Ectodermal cell (in vitro differentiated cells): ENCODE measurements around the gene TMED10.

Experiments used
- H3K27ac ChIP-seq: 2 replicates; pipeline ENCODE4 v1.7.0; 2013; ENCODE audit warnings: mild to moderate bottlenecking, low read depth, low read length; ENCODE audit not compliant: insufficient read depth, poor library complexity, severe bottlenecking
- H3K27me3 ChIP-seq: 2 replicates; pipeline ENCODE4 v1.7.0; 2013; ENCODE audit warnings: mild to moderate bottlenecking, low read length; ENCODE audit not compliant: insufficient read depth, control insufficient read depth, poor library complexity, severe bottlenecking
- H3K36me3 ChIP-seq: one replicate; pipeline ENCODE4 v1.7.0; 2013; ENCODE audit warnings: low read length; ENCODE audit not compliant: control insufficient read depth, insufficient read depth
- H3K4me1 ChIP-seq: one replicate; pipeline ENCODE4 v1.7.0; 2013; ENCODE audit warnings: low read length; ENCODE audit not compliant: control insufficient read depth, insufficient read depth
- H3K4me3 ChIP-seq: 2 replicates; pipeline ENCODE4 v1.7.0; 2013; ENCODE audit warnings: low read depth, low read length, control low read depth; ENCODE audit not compliant: insufficient read depth
- H3K9me3 ChIP-seq: 2 replicates; pipeline ENCODE4 v1.7.0; 2013; ENCODE audit warnings: mild to moderate bottlenecking, low read length, moderate library complexity; ENCODE audit not compliant: control insufficient read depth
- WGBS, 2 experiments: methylation state at CpG; one replicate each; pipeline ENCODE4 v1.1.7; 2013; ENCODE audit warnings: missing lambda C conversion rate in 2 of 2; 5-methylcytosine and 5-hydroxymethylcytosine counted together

The TMED10 gene

GRCh38 chr14:75213172-75213571 is 36.8 kb upstream of the TMED10 start:
- Histone ChIP-seq H3K4me3 (no peak overlapping the region), H3K27ac (no peak overlapping the region), H3K27me3 (no peaks in the 10 kb centered on the region), H3K4me1 (no peaks in the 10 kb centered on the region), H3K36me3 (no peaks in the 10 kb centered on the region), H3K9me3 (no peaks in the 10 kb centered on the region)
- WGBS, 2 experiments = 69 to 77% methylated on average over 4 of the region's 4 CpGs

- Histone ChIP-seq H3K9me3 (no peaks in the 10 kb centered on the region), H3K36me3 (no peaks in the 10 kb centered on the region), H3K4me3 (no peak overlapping the region), H3K27ac (no peak overlapping the region), H3K4me1 (no peaks in the 10 kb centered on the region), H3K27me3 (no peaks in the 10 kb centered on the region)
- WGBS, 2 experiments = 92 to 93% methylated on average over 6 of the region's 6 CpGs
Measured at GRCh38 chr14:75208843-75209242, 32.4 kb upstream of the TMED10 start.

- 91 to 96% methylated on average over 2 to 3 of the region's 3 CpGs for WGBS, 2 experiments
- no peaks in the 10 kb centered on the region for H3K9me3 ChIP-seq
- no peaks in the 10 kb centered on the region for H3K27me3 ChIP-seq
- H3K36me3 ChIP-seq = no peaks in the 10 kb centered on the region
- no peak overlapping the region for H3K4me3 ChIP-seq
- H3K4me1 ChIP-seq = no peaks in the 10 kb centered on the region
- H3K27ac ChIP-seq = no peak overlapping the region
Measured at GRCh38 chr14:75206190-75206589, 29.8 kb upstream of the TMED10 start.

- Histone ChIP-seq H3K27me3 (no peaks in the 10 kb centered on the region), H3K36me3 (no peaks in the 10 kb centered on the region), H3K4me3 (no peak overlapping the region), H3K27ac (no peak overlapping the region), H3K4me1 (no peaks in the 10 kb centered on the region), H3K9me3 (no peaks in the 10 kb centered on the region)
- 92 to 93% methylated on average over 3 of the region's 3 CpGs for WGBS, 2 experiments
Measured at GRCh38 chr14:75205591-75205990, 29.2 kb upstream of the TMED10 start.

DNA sequence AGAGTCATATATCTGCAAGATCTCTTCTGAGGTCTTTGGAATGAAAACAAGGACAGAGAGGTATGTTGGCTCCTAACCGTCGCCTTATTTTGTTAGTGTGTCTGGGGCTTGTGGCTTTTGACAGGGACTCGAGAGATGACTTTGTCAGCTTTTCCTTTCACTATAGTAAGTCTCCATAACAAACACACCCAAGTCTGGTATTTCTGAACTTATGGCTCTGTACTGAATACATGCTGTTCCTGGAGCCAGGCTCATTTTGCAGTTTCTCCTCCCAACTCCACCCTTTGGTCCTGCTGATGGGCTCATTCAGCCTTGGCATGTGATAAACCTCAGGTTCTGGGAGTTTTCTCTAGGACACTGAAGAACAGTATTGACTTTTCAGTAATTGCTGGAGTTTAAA is 27.7 kb upstream of the TMED10 start:
- 94 to 97% methylated on average over 3 of the region's 3 CpGs for WGBS, 2 experiments
- H3K4me1 ChIP-seq = no peaks in the 10 kb centered on the region
- no peaks in the 10 kb centered on the region for H3K36me3 ChIP-seq
- H3K4me3 ChIP-seq = no peak overlapping the region
- no peaks in the 10 kb centered on the region for H3K9me3 ChIP-seq
- no peak overlapping the region for H3K27ac ChIP-seq
- no peaks in the 10 kb centered on the region for H3K27me3 ChIP-seq

- no peak overlapping the region for H3K4me3 ChIP-seq
- no peak overlapping the region for H3K27ac ChIP-seq
- H3K36me3 ChIP-seq = no peaks in the 10 kb centered on the region
- H3K9me3 ChIP-seq = no peaks in the 10 kb centered on the region
- H3K27me3 ChIP-seq = no peaks in the 10 kb centered on the region
- H3K4me1 ChIP-seq = no peaks in the 10 kb centered on the region
- WGBS, 2 experiments = 91 to 95% methylated on average over 2 of the region's 2 CpGs
Measured at GRCh38 chr14:75202657-75203056, 26.2 kb upstream of the TMED10 start.

DNA sequence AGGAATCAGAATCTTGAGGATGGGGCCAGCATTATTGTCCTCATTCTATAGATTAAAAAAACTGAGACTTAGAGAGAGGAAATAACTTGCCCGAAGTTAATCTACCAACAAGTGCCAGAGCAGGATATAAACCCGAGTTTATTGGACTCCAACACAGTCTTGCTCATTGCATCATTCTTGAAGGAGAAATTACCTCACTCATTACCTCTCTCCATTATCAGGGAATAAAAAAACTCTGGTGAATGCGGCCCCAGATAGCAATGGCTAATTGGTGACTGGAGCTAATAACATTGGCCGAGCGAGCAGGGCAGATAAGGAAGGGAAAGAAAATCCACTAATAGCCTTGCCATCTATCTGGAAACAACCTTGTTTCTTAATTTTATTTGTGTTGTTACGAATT is 24.7 kb upstream of the TMED10 start:
- Histone ChIP-seq H3K27ac (no peak overlapping the region), H3K27me3 (no peaks in the 10 kb centered on the region), H3K36me3 (no peaks in the 10 kb centered on the region), H3K4me1 (no peaks in the 10 kb centered on the region), H3K9me3 (no peaks in the 10 kb centered on the region), H3K4me3 (no peak overlapping the region)
- 95 to 97% methylated on average over 5 to 6 of the region's 6 CpGs for WGBS, 2 experiments

DNA sequence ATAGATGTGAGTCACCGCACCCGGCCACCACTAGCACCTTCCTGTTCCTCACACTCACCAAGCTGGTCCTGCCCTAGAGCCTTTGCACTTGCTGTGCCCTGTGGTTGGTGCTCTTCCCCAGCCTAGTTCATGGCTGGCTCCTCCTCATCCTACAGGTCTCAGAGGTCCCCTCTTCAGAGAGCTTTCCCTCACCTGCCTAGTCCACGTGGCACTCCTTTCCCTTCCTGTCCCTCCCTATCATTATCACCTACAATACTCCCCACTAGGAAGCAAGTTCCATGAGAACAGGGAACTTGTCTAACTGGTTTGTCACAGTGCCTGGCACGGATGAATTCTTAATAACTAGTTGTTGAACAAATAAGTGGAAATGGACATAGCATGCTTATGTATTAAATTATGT is 24.0 kb upstream of the TMED10 start:
- Histone ChIP-seq H3K4me3 (no peak overlapping the region), H3K4me1 (no peaks in the 10 kb centered on the region), H3K9me3 (no peaks in the 10 kb centered on the region), H3K36me3 (no peaks in the 10 kb centered on the region), H3K27me3 (no peaks in the 10 kb centered on the region), H3K27ac (no peak overlapping the region)
- WGBS, 2 experiments = 82 to 86% methylated on average over 4 of the region's 4 CpGs

DNA sequence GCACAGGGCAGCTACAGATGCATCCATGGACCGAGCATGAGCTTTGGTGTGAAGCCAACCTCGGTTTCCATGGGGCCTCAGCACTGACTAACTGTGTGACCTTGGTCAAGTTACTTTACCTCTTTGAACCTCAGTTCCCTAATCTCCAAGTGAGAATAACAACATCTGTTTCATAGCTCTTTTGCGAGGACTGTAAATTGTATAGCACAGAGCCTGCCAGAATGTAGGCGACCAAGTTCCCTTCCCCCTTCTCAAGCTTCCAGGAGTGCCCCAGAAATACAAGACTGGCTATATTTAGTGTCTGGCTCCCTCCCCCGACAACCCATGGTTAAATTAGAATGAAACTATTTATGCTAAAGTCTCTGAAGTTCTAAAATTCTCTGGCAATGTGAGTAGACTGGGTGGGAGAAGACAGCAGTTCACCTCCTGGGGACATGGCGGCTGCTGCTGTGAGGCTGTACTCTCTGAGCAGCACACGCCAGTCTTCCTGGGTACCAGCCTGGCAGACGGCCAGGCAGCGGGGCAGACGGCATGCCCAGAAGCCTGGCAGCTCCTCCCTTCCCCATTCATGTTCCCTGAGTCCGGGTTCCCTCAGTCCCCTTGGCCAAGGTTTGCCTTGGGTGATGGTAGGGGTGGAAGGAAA is 22.0 kb upstream of the TMED10 start:
- Histone ChIP-seq H3K4me3 (no peak overlapping the region), H3K9me3 (no peaks in the 10 kb centered on the region), H3K4me1 (no peaks in the 10 kb centered on the region), H3K36me3 (no peaks in the 10 kb centered on the region), H3K27ac (no peak overlapping the region), H3K27me3 (no peaks in the 10 kb centered on the region)
- 93% methylated on average over 10 to 11 of the region's 11 CpGs for WGBS, 2 experiments

GRCh38 chr14:75197338-75197737 is 20.9 kb upstream of the TMED10 start:
- Histone ChIP-seq H3K4me1 (no peaks in the 10 kb centered on the region), H3K36me3 (no peaks in the 10 kb centered on the region), H3K4me3 (no peak overlapping the region), H3K9me3 (no peaks in the 10 kb centered on the region), H3K27ac (no peak overlapping the region), H3K27me3 (no peaks in the 10 kb centered on the region)
- 92 to 94% methylated on average over 4 of the region's 4 CpGs for WGBS, 2 experiments

GRCh38 chr14:75196468-75196867 is 20.1 kb upstream of the TMED10 start:
- no peak overlapping the region for H3K4me3 ChIP-seq
- no peaks in the 10 kb centered on the region for H3K27me3 ChIP-seq
- H3K4me1 ChIP-seq = no peaks in the 10 kb centered on the region
- 93 to 95% methylated on average over 4 of the region's 4 CpGs for WGBS, 2 experiments
- no peaks in the 10 kb centered on the region for H3K9me3 ChIP-seq
- H3K27ac ChIP-seq = no peak overlapping the region
- H3K36me3 ChIP-seq = no peaks in the 10 kb centered on the region
